ENCODE measurements around the gene MCCD1. TPM values are rescaled to one million over a fixed set of nuclear protein-coding genes. Genes with fewer than 3 reads are reported as not detected.
A peak's percentile ranks its signal among the peaks of the same experiment; 100 is the strongest.

The MCCD1 gene
- total RNA-seq, 1 experiment from 2014 or later, result not detected

- TF ChIP-seq, protein P1, sequence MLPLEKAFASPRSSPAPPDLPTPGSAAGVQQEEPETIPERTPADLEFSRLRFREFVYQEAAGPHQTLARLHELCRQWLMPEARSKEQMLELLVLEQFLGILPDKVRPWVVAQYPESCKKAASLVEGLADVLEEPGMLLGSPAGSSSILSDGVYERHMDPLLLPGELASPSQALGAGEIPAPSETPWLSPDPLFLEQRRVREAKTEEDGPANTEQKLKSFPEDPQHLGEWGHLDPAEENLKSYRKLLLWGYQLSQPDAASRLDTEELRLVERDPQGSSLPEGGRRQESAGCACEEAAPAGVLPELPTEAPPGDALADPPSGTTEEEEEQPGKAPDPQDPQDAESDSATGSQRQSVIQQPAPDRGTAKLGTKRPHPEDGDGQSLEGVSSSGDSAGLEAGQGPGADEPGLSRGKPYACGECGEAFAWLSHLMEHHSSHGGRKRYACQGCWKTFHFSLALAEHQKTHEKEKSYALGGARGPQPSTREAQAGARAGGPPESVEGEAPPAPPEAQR (CRISPR knock-in tag; IDR thresholded peaks at IDR 0.05), result no peak
- TF ChIP-seq, protein P2, sequence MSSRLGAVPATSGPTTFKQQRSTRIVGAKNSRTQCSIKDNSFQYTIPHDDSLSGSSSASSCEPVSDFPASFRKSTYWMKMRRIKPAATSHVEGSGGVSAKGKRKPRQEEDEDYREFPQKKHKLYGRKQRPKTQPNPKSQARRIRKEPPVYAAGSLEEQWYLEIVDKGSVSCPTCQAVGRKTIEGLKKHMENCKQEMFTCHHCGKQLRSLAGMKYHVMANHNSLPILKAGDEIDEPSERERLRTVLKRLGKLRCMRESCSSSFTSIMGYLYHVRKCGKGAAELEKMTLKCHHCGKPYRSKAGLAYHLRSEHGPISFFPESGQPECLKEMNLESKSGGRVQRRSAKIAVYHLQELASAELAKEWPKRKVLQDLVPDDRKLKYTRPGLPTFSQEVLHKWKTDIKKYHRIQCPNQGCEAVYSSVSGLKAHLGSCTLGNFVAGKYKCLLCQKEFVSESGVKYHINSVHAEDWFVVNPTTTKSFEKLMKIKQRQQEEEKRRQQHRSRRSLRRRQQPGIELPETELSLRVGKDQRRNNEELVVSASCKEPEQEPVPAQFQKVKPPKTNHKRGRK (CRISPR knock-in tag; IDR thresholded peaks at IDR 0.05; ENCODE audit: borderline replicate concordance), result no peak
- TF ChIP-seq MXD4 (CRISPR knock-in tag; IDR thresholded peaks at IDR 0.05; ENCODE audit: borderline replicate concordance), result no peak
- TF ChIP-seq MYBL2 (CRISPR knock-in tag; IDR thresholded peaks at IDR 0.05), result no peak
- TF ChIP-seq RORB (CRISPR knock-in tag; IDR thresholded peaks at IDR 0.05), result no peak
- no peak for TF ChIP-seq USF1 (CRISPR knock-in tag; IDR thresholded peaks at IDR 0.05)
These were observed 30.8 kb downstream of the MCCD1 start (continued) for GRCh38 chr6:31559606-31559957.

GRCh38 chr6:31559958-31560696 is 31.4 kb downstream of the MCCD1 start:
- H3K27ac Mint-ChIP-seq, result peak overlapping the region; percentile 37; the same call in 1 of the 2 replicates
- H3K36me3 Mint-ChIP-seq, result peaks cover 15% of the 10 kb centered on the region
- no peaks in the 10 kb centered on the region for H3K9me3 Mint-ChIP-seq
- no peak overlapping the region for H3K4me3 Mint-ChIP-seq
- H3K4me1 Mint-ChIP-seq, result peaks cover 9% of the 10 kb centered on the region
- ChIA-PET CTCF (interaction anchor here (0.6 to 1.0 kb wide), 3 partner anchors 9 to 32 kb away, joined by 3 to 4 read pairs (median 3); no protein-coding TSS in a partner anchor), POLR2A (interaction anchor here (1.6 kb wide), 1 partner anchor 19 kb away, joined by 4 read pairs; the partner anchor contains the start of gene DDX39B)
- no peaks in the 10 kb centered on the region; the same call in 1 of the 2 replicates for H3K27me3 Mint-ChIP-seq (ENCODE audit: low read depth)
- peak; percentile 34; the same call in 1 of the 2 replicates for ATAC-seq
- no peak for DNase-seq (ENCODE audit: low spot score)
- no peak for TF ChIP-seq ZNF532 (CRISPR knock-in tag; IDR thresholded peaks at IDR 0.05; ENCODE audit: borderline replicate concordance)
- no peak for TF ChIP-seq ETV6 (CRISPR knock-in tag; IDR thresholded peaks at IDR 0.05)
- no peak for TF ChIP-seq MXD4 (CRISPR knock-in tag; IDR thresholded peaks at IDR 0.05; ENCODE audit: borderline replicate concordance)
- TF ChIP-seq ZNF423 (CRISPR knock-in tag; IDR thresholded peaks at IDR 0.05), result no peak
- TF ChIP-seq CDX4 (CRISPR knock-in tag; IDR thresholded peaks at IDR 0.05; ENCODE audit: borderline replicate concordance), result no peak

GRCh38 chr6:31560697-31561058 is 31.9 kb downstream of the MCCD1 start:
- DNase-seq (ENCODE audit: low spot score) (no peak), ATAC-seq (no peak)
- peak overlapping the region; percentile 32; the same call in 1 of the 2 replicates for H3K27ac Mint-ChIP-seq
- no peak overlapping the region for H3K4me3 Mint-ChIP-seq
- no peaks in the 10 kb centered on the region for H3K9me3 Mint-ChIP-seq
- ChIA-PET POLR2A (no interaction called here), CTCF (interaction anchor here (0.9 kb wide), 1 partner anchor 10 kb away, joined by 3 read pairs; no protein-coding TSS in a partner anchor)
- H3K36me3 Mint-ChIP-seq, result peaks cover 15% of the 10 kb centered on the region
- TF ChIP-seq ESRRA (CRISPR knock-in tag; IDR thresholded peaks at IDR 0.05; ENCODE audit: borderline replicate concordance) (no peak), ZNF138 (CRISPR knock-in tag; conservative IDR thresholded peaks at IDR 0.05) (no peak), CREB1 (CRISPR knock-in tag; IDR thresholded peaks at IDR 0.05) (no peak)
- H3K4me1 Mint-ChIP-seq, result peaks cover 9% of the 10 kb centered on the region
- H3K27me3 Mint-ChIP-seq (ENCODE audit: low read depth), result no peaks in the 10 kb centered on the region; the same call in 1 of the 2 replicates
